Measurements from ENCODE around the gene GSG1L.

The GSG1L gene

DNA sequence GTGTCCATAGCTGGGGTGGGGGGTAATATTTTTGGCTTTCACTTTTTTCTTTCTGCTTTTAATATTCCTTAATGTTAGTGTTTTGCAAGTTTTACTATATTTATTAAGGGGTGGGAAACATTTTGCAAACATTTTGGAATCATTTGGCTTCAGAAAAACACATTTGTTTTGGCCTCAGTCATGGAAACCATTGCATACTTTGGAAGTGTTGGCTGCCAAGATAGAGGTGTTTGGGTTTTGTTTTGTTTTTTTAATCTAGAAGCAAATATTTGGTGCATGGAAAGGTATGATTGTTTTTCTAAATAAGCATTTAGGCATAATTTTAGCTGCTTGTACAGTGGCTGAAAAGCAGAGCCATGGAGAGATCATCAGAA, 270.3 kb downstream of the GSG1L start:
- Histone ChIP-seq H3K79me2 (ENCODE audit: insufficient read depth, low read depth) (no peaks in the 10 kb centered on the region), H3K36me3 (ENCODE audit: insufficient read depth) (no peaks in the 10 kb centered on the region), H3K27me3 (ENCODE audit: insufficient read depth, low read depth) (0 out of 2 replicates have a peak, but pooled peaks cover 6% of the 10 kb centered on the region), H4K20me1 (ENCODE audit: insufficient read depth) (no peaks in the 10 kb centered on the region), H3K4me2 (no peak overlapping the region), H3K27ac (no peak overlapping the region), H2AFZ (ENCODE audit: low read depth) (no peak overlapping the region), H3K4me3 (IDR thresholded peaks at IDR 0.05; ENCODE audit: insufficient read depth, low read depth, low read length) (no peak overlapping the region), H3K4me1 (ENCODE audit: low read depth, poor library complexity, severe bottlenecking) (no peaks in the 10 kb centered on the region), H3K9ac (no peak overlapping the region)
- TF ChIP-seq, protein P1, sequence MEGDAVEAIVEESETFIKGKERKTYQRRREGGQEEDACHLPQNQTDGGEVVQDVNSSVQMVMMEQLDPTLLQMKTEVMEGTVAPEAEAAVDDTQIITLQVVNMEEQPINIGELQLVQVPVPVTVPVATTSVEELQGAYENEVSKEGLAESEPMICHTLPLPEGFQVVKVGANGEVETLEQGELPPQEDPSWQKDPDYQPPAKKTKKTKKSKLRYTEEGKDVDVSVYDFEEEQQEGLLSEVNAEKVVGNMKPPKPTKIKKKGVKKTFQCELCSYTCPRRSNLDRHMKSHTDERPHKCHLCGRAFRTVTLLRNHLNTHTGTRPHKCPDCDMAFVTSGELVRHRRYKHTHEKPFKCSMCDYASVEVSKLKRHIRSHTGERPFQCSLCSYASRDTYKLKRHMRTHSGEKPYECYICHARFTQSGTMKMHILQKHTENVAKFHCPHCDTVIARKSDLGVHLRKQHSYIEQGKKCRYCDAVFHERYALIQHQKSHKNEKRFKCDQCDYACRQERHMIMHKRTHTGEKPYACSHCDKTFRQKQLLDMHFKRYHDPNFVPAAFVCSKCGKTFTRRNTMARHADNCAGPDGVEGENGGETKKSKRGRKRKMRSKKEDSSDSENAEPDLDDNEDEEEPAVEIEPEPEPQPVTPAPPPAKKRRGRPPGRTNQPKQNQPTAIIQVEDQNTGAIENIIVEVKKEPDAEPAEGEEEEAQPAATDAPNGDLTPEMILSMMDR (conservative IDR thresholded peaks at IDR 0.05; ENCODE audit: low read depth, low read length) = no peak

DNA sequence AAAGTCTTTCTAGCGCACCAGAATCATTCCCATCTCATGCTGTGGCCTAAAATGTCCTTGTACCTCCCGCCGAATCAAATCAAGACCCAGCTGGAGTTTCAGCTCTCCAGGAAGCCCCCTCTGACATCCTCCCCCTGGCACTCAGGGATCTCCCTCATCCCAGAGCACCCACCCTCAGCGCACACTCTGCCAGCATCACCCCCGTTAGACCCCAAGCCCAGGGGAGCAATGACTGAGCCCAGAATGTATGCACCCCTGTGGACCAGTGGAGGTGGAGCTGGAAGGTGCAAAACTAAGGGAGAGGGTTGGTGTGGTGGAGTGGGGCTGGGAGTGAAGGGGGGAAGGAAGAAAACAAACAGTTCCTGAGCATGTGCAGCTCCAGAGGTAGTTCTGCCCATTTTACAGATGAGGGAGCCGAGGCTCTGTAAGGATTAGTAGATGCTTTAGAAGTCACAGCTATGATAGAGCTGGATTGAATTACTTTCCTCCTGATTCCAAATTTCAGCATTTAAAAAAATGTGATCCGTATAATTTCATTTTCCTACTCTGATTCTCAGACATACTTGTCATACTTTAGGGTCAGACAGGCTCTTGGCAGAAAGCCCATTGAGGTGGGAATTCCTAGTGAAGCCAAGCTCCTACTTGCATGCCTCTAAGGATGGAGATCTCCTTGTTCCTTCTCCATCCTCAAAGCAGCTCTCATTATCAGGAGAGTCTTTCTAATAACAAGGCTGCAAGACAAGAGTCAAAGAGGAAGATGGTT, 270.8 kb downstream of the GSG1L start:
- H3K27ac ChIP-seq = no peak overlapping the region
- no peak overlapping the region for H3K4me3 ChIP-seq (IDR thresholded peaks at IDR 0.05; ENCODE audit: insufficient read depth, low read depth, low read length)
- no peaks in the 10 kb centered on the region for H3K36me3 ChIP-seq (ENCODE audit: insufficient read depth)
- no peak overlapping the region for H3K9ac ChIP-seq
- H3K27me3 ChIP-seq (ENCODE audit: insufficient read depth, low read depth) = 0 out of 2 replicates have a peak, but pooled peaks cover 6% of the 10 kb centered on the region
- no peaks in the 10 kb centered on the region for H4K20me1 ChIP-seq (ENCODE audit: insufficient read depth)
- no peaks in the 10 kb centered on the region for H3K79me2 ChIP-seq (ENCODE audit: insufficient read depth, low read depth)
- no peaks in the 10 kb centered on the region for H3K4me1 ChIP-seq (ENCODE audit: low read depth, poor library complexity, severe bottlenecking)
- H2AFZ ChIP-seq (ENCODE audit: low read depth) = no peak overlapping the region
- H3K4me2 ChIP-seq = no peak overlapping the region
- TF ChIP-seq, protein P1 (conservative IDR thresholded peaks at IDR 0.05; ENCODE audit: low read depth, low read length) = no peak

DNA sequence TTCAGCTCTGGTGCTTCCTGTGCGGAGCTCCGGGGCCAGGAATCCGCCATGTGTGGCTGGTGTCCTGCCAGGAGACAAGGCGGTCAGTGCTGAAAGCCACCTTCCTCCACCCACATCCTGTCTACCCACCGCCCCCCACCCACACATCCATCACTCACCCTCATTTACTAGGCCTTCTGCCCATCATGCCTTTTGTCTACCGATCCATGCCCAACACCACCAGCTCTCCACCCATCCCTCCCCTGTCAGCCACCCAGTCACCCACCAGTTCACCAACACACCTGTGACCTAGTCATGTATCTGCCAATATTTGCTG, 272.2 kb downstream of the GSG1L start:
- no peak overlapping the region for H2AFZ ChIP-seq (ENCODE audit: low read depth)
- H3K36me3 ChIP-seq (ENCODE audit: insufficient read depth) = no peaks in the 10 kb centered on the region
- TF ChIP-seq, protein P1 (conservative IDR thresholded peaks at IDR 0.05; ENCODE audit: low read depth, low read length) = no peak
- no peak overlapping the region for H3K27ac ChIP-seq
- H3K79me2 ChIP-seq (ENCODE audit: insufficient read depth, low read depth) = no peaks in the 10 kb centered on the region
- 0 out of 2 replicates have a peak, but pooled peaks cover 6% of the 10 kb centered on the region for H3K27me3 ChIP-seq (ENCODE audit: insufficient read depth, low read depth)
- no peaks in the 10 kb centered on the region for H3K4me1 ChIP-seq (ENCODE audit: low read depth, poor library complexity, severe bottlenecking)
- no peak overlapping the region for H3K4me3 ChIP-seq (IDR thresholded peaks at IDR 0.05; ENCODE audit: insufficient read depth, low read depth, low read length)
- H4K20me1 ChIP-seq (ENCODE audit: insufficient read depth) = no peaks in the 10 kb centered on the region
- H3K4me2 ChIP-seq = no peak overlapping the region
- H3K9ac ChIP-seq = no peak overlapping the region

DNA sequence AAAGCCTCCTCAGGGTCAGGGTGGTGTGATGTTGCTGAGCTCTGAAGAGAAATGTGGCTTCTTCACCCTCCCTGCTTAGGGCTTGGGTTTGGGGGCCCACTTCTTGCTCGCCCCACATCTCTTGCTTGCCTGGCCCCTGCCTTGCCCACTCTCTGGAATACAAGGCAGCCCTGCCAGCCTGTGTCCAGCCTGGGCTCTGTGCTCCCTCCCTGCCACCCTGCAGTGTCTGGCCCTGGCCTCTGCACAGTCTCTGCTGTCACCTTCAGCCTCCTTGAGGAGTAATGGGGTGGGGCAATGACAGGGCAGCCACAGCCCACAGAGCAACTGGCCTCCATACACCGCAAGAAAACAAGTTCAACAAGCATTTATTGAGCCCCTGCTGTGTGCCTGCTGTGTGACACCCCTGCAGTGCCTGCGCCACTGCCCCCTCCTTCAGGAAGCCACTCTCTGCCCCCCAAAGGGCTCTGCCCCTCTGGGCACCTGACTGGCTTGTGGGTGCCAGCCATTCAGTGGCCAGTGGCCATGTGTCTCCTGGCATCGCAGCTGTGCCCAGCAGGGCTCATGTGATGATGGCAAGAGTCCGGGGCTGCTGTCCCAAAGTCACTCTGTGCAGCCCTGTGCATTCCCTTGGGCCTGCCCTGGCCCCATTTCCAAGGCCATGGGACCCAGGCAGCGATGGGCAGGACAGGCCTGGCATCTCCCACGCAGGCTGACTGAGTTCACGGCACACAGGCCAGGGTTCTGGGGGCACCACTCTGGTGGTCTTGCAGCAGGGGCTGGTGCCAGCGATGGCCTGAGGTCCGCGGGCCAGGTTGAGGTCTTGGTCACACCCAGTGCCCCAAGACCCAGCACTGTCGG, 272.7 kb downstream of the GSG1L start:
- H3K9ac ChIP-seq = no peak overlapping the region
- H3K27ac ChIP-seq = no peak overlapping the region
- H3K36me3 ChIP-seq (ENCODE audit: insufficient read depth) = no peaks in the 10 kb centered on the region
- H4K20me1 ChIP-seq (ENCODE audit: insufficient read depth) = no peaks in the 10 kb centered on the region
- 0 out of 2 replicates have a peak, but pooled peaks cover 6% of the 10 kb centered on the region for H3K27me3 ChIP-seq (ENCODE audit: insufficient read depth, low read depth)
- no peaks in the 10 kb centered on the region for H3K79me2 ChIP-seq (ENCODE audit: insufficient read depth, low read depth)
- no peak overlapping the region for H3K4me2 ChIP-seq
- TF ChIP-seq, protein P1 (conservative IDR thresholded peaks at IDR 0.05; ENCODE audit: low read depth, low read length) = no peak
- no peaks in the 10 kb centered on the region for H3K4me1 ChIP-seq (ENCODE audit: low read depth, poor library complexity, severe bottlenecking)
- no peak overlapping the region for H3K4me3 ChIP-seq (IDR thresholded peaks at IDR 0.05; ENCODE audit: insufficient read depth, low read depth, low read length)
- no peak overlapping the region for H2AFZ ChIP-seq (ENCODE audit: low read depth)
